ENCODE results near the gene ALPG.

GRCh38 chr2:232459419-232460035 lies 52.9 kb downstream of the ALPG start:
- TF ChIP-seq EZH2 (IDR thresholded peaks at IDR 0.05; ENCODE audit: borderline replicate concordance, insufficient read depth, low read depth, low read length, poor library complexity, severe bottlenecking): no peak
- TF ChIP-seq CTCF (IDR thresholded peaks at IDR 0.05): no peak
